AG04450 (cell line): ENCODE data around the gene WNT7B. TPM values are rescaled to one million over a fixed set of nuclear protein-coding genes. Genes with fewer than 3 reads are reported as not detected.

Experiments used
- CTCF ChIA-PET: fragments of 300-600, 350-600 bp; formaldehyde crosslinking; extraction: SDS; loops from one replicate; lab custom pipeline; 2022; ENCODE audit warnings: antibody characterized with exemption, inconsistent platforms; lab: Charles Lee
- POLR2A ChIA-PET: fragments of 350-600 bp; formaldehyde crosslinking; extraction: SDS; loops from one replicate; lab custom pipeline; 2021; ENCODE audit warnings: antibody characterized with exemption, inconsistent platforms; lab: Yijun Ruan, JAX
- DNase-seq: peaks from one replicate; pipeline ENCODE4 v3.0.0-alpha.2; 2011; ENCODE audit warnings: low read depth, low spot score
- H3K27ac ChIP-seq: one replicate; pipeline ENCODE4 v1.5.1; 2012; ENCODE audit warnings: low read depth, low read length, control low read depth
- H3K27me3 ChIP-seq: one replicate; pipeline ENCODE4 v1.6.0; 2012; ENCODE audit warnings: low read length; ENCODE audit not compliant: control insufficient read depth, insufficient read depth
- H3K4me3 ChIP-seq: 2 replicates; pipeline ENCODE4 v1.5.1; 2011; ENCODE audit warnings: mild to moderate bottlenecking, low read depth, low read length, control low read depth
- H3K9me3 ChIP-seq: 2 replicates; pipeline ENCODE4 v1.5.1; 2012; ENCODE audit warnings: low read length; ENCODE audit not compliant: control insufficient read depth, insufficient read depth
- CTCF ChIP-seq: IDR thresholded peaks from 2 replicates; pipeline ENCODE4 v1.5.1; 2011; ENCODE audit warnings: low read depth, low read length, control low read depth, inconsistent platforms
- polyA plus RNA-seq: library from polyadenylated mRNA; depleted of rRNA; stranded (reverse); fragments of >200 nt; gene quantifications from 2 replicates; pipeline ENCODE4 v1.2.3, GENCODE V29; 2011

The WNT7B gene
- polyA plus RNA-seq, 1 experiment: 0.56 TPM

DNA sequence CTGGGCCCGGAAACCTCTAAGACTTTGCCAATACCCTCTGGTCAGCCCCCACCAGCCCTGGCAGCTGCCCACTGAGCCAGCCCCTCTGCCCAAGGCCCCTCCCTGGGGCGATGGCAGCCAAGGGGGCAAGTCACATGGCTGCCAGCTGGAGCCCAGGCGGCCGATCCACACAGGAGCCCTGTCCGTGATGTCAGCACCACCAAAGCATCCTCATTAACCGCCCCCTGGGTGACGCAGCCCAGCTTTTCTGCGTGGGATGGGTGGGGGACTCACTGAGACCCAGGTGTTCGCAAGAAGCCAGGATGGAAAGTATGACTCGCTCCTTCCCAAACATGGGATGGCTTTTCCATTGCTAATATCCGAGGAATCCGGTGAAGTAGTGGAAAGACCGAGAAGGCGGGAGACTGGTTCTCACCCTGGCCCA, 46.6 kb upstream of the WNT7B start:
- CTCF ChIA-PET: interaction anchor here (1.1 to 2.2 kb wide), 2 partner anchors 11 to 17 kb away, joined by 4 to 13 read pairs; no protein-coding TSS in a partner anchor
- peaks cover 5% of the 10 kb centered on the region for H3K27me3 ChIP-seq
- peak; percentile 43 for DNase-seq
- no peak for TF ChIP-seq CTCF
- H3K27ac ChIP-seq: peak overlapping the region; percentile 11
- H3K9me3 ChIP-seq: no peaks in the 10 kb centered on the region; the same call in 1 of the 2 replicates
- H3K4me3 ChIP-seq: no peak overlapping the region
- POLR2A ChIA-PET: no interaction called here

- H3K9me3 ChIP-seq: no peaks in the 10 kb centered on the region; the same call in 1 of the 2 replicates
- H3K4me3 ChIP-seq: no peak overlapping the region
- H3K27ac ChIP-seq: no peak overlapping the region
- peaks cover 5% of the 10 kb centered on the region for H3K27me3 ChIP-seq
- no peak for DNase-seq
- ChIA-PET CTCF (interaction anchor here (2.2 to 3.3 kb wide), 2 partner anchors 17 kb away, joined by 13 to 14 read pairs; no protein-coding TSS in a partner anchor), POLR2A (no interaction called here)
- no peak for TF ChIP-seq CTCF
Measured at GRCh38 chr22:46022881-46023512, 46.0 kb upstream of the WNT7B start.

DNA sequence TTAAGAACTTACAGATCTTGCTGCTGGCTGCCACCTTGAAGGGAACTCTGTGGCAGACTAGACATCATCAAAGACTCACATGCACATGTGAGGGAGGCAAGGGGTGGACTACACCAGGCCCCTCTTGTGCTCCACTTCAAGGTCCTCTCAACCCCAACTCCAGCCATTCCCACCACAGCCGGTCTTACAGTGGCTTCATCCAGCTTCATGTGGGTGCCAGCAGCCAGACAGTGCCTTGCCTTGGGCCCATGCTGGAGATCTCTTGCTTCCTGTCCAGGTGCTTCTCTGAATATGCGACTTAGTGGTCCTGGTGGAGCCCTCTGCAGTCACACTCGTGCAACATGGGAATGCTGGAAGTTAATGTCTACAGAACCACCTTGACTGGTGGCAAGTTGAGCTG, 44.6 kb upstream of the WNT7B start:
- CTCF ChIA-PET: interaction anchor here (1.2 to 3.3 kb wide), 2 partner anchors 8 to 15 kb away, joined by 3 to 14 read pairs; no protein-coding TSS in a partner anchor
- Histone ChIP-seq H3K27me3 (peaks cover 5% of the 10 kb centered on the region), H3K4me3 (no peak overlapping the region), H3K9me3 (no peaks in the 10 kb centered on the region; the same call in 1 of the 2 replicates), H3K27ac (no peak overlapping the region)
- no peak for TF ChIP-seq CTCF
- POLR2A ChIA-PET: no interaction called here
- no peak for DNase-seq

DNA sequence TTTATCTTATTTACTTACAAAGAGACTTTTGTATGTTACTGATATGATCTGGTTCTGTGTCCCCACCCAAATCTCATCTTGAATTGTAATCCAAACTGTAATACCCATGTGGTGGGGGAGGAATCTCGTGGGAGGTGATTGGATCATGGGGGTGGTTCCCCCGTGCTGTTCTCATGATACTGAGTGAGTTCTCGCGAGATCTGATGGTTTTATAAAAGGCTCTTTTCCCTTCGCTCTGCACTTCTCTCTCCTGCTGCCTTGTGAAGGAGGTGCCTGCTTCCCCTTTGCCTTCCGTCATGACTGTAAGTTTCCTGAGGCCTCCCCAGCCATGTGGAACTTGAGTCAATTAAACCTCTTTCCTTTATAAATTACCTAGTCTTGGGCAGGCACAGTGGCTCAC, 42.4 kb upstream of the WNT7B start:
- TF ChIP-seq CTCF: no peak
- CTCF ChIA-PET: interaction anchor here (1.3 to 2.9 kb wide), 2 partner anchors 13 to 103 kb away, joined by 3 to 31 read pairs; no protein-coding TSS in a partner anchor

GRCh38 chr22:46018859-46019258, 41.9 kb upstream of the WNT7B start:
- no peak for TF ChIP-seq CTCF
- ChIA-PET CTCF (interaction anchor here (0.9 to 2.9 kb wide), 3 partner anchors 13 to 103 kb away, joined by 3 to 31 read pairs (median 3); no protein-coding TSS in a partner anchor), POLR2A (no interaction called here)
- H3K27ac ChIP-seq: no peak overlapping the region
- H3K4me3 ChIP-seq: no peak overlapping the region
- no peaks in the 10 kb centered on the region; the same call in 1 of the 2 replicates for H3K9me3 ChIP-seq
- H3K27me3 ChIP-seq: no peaks in the 10 kb centered on the region
- no peak for DNase-seq

More for the DNA sequence above, 42.4 kb upstream of the WNT7B start:
- POLR2A ChIA-PET: no interaction called here
- Histone ChIP-seq H3K27me3 (no peaks in the 10 kb centered on the region), H3K27ac (no peak overlapping the region), H3K4me3 (no peak overlapping the region), H3K9me3 (no peaks in the 10 kb centered on the region; the same call in 1 of the 2 replicates)
- DNase-seq: no peak
